Astrocyte (in vitro differentiated cells and primary cell): Measurements from ENCODE around the gene FLRT2. TPM values are rescaled to one million over a fixed set of nuclear protein-coding genes. Genes with fewer than 3 reads are reported as not detected.
A peak's percentile ranks its signal among the peaks of the same experiment; 100 is the strongest.

Source experiments
- DNase-seq: peaks from one replicate; pipeline ENCODE4 v3.0.0-alpha.2; 2010; ENCODE audit warnings: low read depth
- FAIRE-seq: peaks from 2 replicates; lab custom pipeline; 2011; peaks lifted over from hg19 to GRCh38; lab: Jason Lieb, UNC
- H2AFZ ChIP-seq: 2 replicates; pipeline ENCODE4 v1.6.0; 2012; ENCODE audit warnings: low read depth, low read length, inconsistent platforms
- H3K27ac ChIP-seq: 2 replicates; pipeline ENCODE4 v1.5.1; 2011; ENCODE audit warnings: low read depth, low read length, inconsistent platforms
- H3K27me3 ChIP-seq: 2 replicates; pipeline ENCODE4 v1.6.0; 2011; ENCODE audit warnings: low read length, inconsistent platforms; ENCODE audit not compliant: insufficient read depth
- H3K36me3 ChIP-seq: 2 replicates; pipeline ENCODE4 v1.5.1; 2011; ENCODE audit warnings: low read length, inconsistent platforms; ENCODE audit not compliant: insufficient read depth
- H3K4me1 ChIP-seq: 2 replicates; pipeline ENCODE4 v1.5.1; 2011; ENCODE audit warnings: low read length, inconsistent platforms; ENCODE audit not compliant: insufficient read depth
- H3K4me2 ChIP-seq: 2 replicates; pipeline ENCODE4 v1.6.0; 2012; ENCODE audit warnings: low read length, inconsistent platforms
- H3K4me3 ChIP-seq: 2 replicates; pipeline ENCODE4 v1.5.1; 2011; ENCODE audit warnings: low read depth, mild to moderate bottlenecking, low read length, inconsistent platforms; ENCODE audit not compliant: insufficient read depth
- H3K79me2 ChIP-seq: 2 replicates; pipeline ENCODE4 v1.6.0; 2012; ENCODE audit warnings: mild to moderate bottlenecking, low read length, inconsistent platforms; ENCODE audit not compliant: insufficient read depth
- H3K9ac ChIP-seq: 2 replicates; pipeline ENCODE4 v1.6.0; 2012; ENCODE audit warnings: mild to moderate bottlenecking, low read length, inconsistent platforms
- H3K9me3 ChIP-seq: 2 replicates; pipeline ENCODE4 v1.5.1; 2012; ENCODE audit warnings: low read depth, mild to moderate bottlenecking, low read length, inconsistent platforms; ENCODE audit not compliant: insufficient read depth
- H4K20me1 ChIP-seq: 2 replicates; pipeline ENCODE4 v1.6.0; 2012; ENCODE audit warnings: low read length, inconsistent platforms; ENCODE audit not compliant: insufficient read depth
- H3K27ac Mint-ChIP-seq: one replicate; pipeline ENCODE4 v1.8.0; 2021; ENCODE audit warnings: mild to moderate bottlenecking, mixed read lengths; ENCODE audit not compliant: unreplicated experiment
- H3K27me3 Mint-ChIP-seq: one replicate; pipeline ENCODE4 v1.8.0; 2021; ENCODE audit warnings: low read depth, mixed read lengths; ENCODE audit not compliant: unreplicated experiment
- H3K36me3 Mint-ChIP-seq: one replicate; pipeline ENCODE4 v1.8.0; 2021; ENCODE audit warnings: low read depth, mixed read lengths; ENCODE audit not compliant: unreplicated experiment
- H3K4me1 Mint-ChIP-seq: one replicate; pipeline ENCODE4 v1.8.0; 2021; ENCODE audit warnings: low read depth, mixed read lengths; ENCODE audit not compliant: unreplicated experiment
- H3K4me3 Mint-ChIP-seq: one replicate; pipeline ENCODE4 v1.8.0; 2021; ENCODE audit warnings: mild to moderate bottlenecking, moderate library complexity, mixed read lengths; ENCODE audit not compliant: unreplicated experiment
- H3K9me3 Mint-ChIP-seq: one replicate; pipeline ENCODE4 v1.8.0; 2021; ENCODE audit warnings: mild to moderate bottlenecking, mixed read lengths; ENCODE audit not compliant: unreplicated experiment
- CTCF ChIP-seq: IDR thresholded peaks from 2 replicates; pipeline ENCODE4 v1.5.1; 2011; ENCODE audit warnings: low read depth, mild to moderate bottlenecking, inconsistent platforms, low read length, moderate library complexity; ENCODE audit not compliant: insufficient read depth
- EZH2 ChIP-seq: IDR thresholded peaks from 2 replicates; pipeline ENCODE4 v1.6.1; 2012; ENCODE audit warnings: mild to moderate bottlenecking, low read length, inconsistent platforms; ENCODE audit not compliant: insufficient read depth
- total RNA-seq: library from RNA; stranded (reverse); gene quantifications from 2 replicates; pipeline ENCODE4 v1.2.1, GENCODE V29; 2021

The FLRT2 gene
- total RNA-seq, 1 donor from 2014 or later, result 227 TPM

- Histone ChIP-seq H3K36me3 (no peaks in the 10 kb centered on the region), H3K79me2 (no peaks in the 10 kb centered on the region), H3K27ac (no peak overlapping the region), H3K27me3 (peaks cover 14% of the 10 kb centered on the region), H3K4me3 (no peak overlapping the region), H3K9me3 (no peaks in the 10 kb centered on the region), H3K4me2 (no peak overlapping the region), H4K20me1 (peaks cover 8% of the 10 kb centered on the region), H2AFZ (no peak overlapping the region), H3K4me1 (peaks cover 7% of the 10 kb centered on the region), H3K9ac (no peak overlapping the region)
- Mint-ChIP-seq H3K9me3 (no peaks in the 10 kb centered on the region), H3K4me3 (peak overlapping the region; percentile 93), H3K36me3 (peaks cover 26% of the 10 kb centered on the region), H3K4me1 (peaks cover 19% of the 10 kb centered on the region), H3K27me3 (no peaks in the 10 kb centered on the region), H3K27ac (no peak overlapping the region)
- TF ChIP-seq CTCF, result no peak
- TF ChIP-seq EZH2, result no peak
- DNase-seq, result no peak
- FAIRE-seq, result no peak
Measured at GRCh38 chr14:85538636-85539035, 8.7 kb downstream of the FLRT2 start.

GRCh38 chr14:85539510-85539909 lies 9.6 kb downstream of the FLRT2 start:
- Histone ChIP-seq H3K27me3 (peaks cover 10% of the 10 kb centered on the region), H3K27ac (no peak overlapping the region), H3K4me1 (peaks cover under 1% of the 10 kb centered on the region), H3K9ac (no peak overlapping the region), H3K9me3 (no peaks in the 10 kb centered on the region), H3K4me3 (no peak overlapping the region), H3K79me2 (no peaks in the 10 kb centered on the region), H3K4me2 (no peak overlapping the region), H4K20me1 (peaks cover 5% of the 10 kb centered on the region), H3K36me3 (no peaks in the 10 kb centered on the region), H2AFZ (no peak overlapping the region)
- Mint-ChIP-seq H3K4me1 (peaks cover 20% of the 10 kb centered on the region), H3K4me3 (peak overlapping the region; percentile 93), H3K27me3 (no peaks in the 10 kb centered on the region), H3K9me3 (no peaks in the 10 kb centered on the region), H3K27ac (no peak overlapping the region), H3K36me3 (peaks cover 24% of the 10 kb centered on the region)
- TF ChIP-seq EZH2 (no peak), CTCF (no peak)
- DNase-seq (no peak), FAIRE-seq (no peak)

- Mint-ChIP-seq H3K36me3 (peaks cover 33% of the 10 kb centered on the region), H3K9me3 (no peaks in the 10 kb centered on the region), H3K27me3 (no peaks in the 10 kb centered on the region), H3K4me1 (peaks cover 19% of the 10 kb centered on the region), H3K27ac (no peak overlapping the region), H3K4me3 (no peak overlapping the region)
- Histone ChIP-seq H4K20me1 (no peaks in the 10 kb centered on the region), H3K27me3 (no peaks in the 10 kb centered on the region), H3K79me2 (no peaks in the 10 kb centered on the region), H3K4me1 (no peaks in the 10 kb centered on the region), H3K4me2 (no peak overlapping the region), H3K4me3 (no peak overlapping the region), H3K9me3 (no peaks in the 10 kb centered on the region), H3K9ac (no peak overlapping the region), H3K36me3 (no peaks in the 10 kb centered on the region), H3K27ac (no peak overlapping the region), H2AFZ (no peak overlapping the region)
- TF ChIP-seq EZH2 (no peak), CTCF (no peak)
- DNase-seq (no peak), FAIRE-seq (no peak)
Measured at GRCh38 chr14:85542623-85543022, 12.7 kb downstream of the FLRT2 start.
